NCI-H2196 treated with DMSO at 0.1 percent for 48 hours (cell line): ENCODE results near the gene ETF1.
"Not testable (repeated sequence)": the region's sequence is repeated elsewhere in the genome, so short reads cannot be mapped to it uniquely, and the experiment has no call there.

Experiments used
- DNase-seq: peaks from one replicate; lab custom pipeline; 2025; ENCODE audit not compliant: unreplicated experiment; lab: John Stamatoyannopoulos, UW

Gene ETF1

GRCh38 chr5:138491284-138491648 is 51.8 kb downstream of the ETF1 start:
- no peak for DNase-seq

GRCh38 chr5:138490648-138491283 is 52.3 kb downstream of the ETF1 start:
- DNase-seq, result no peak

GRCh38 chr5:138489683-138490061 is 53.4 kb downstream of the ETF1 start:
- no peak for DNase-seq

GRCh38 chr5:138488481-138488945 is 54.5 kb downstream of the ETF1 start:
- no peak for DNase-seq

- DNase-seq, result no peak
These were observed 60.4 kb downstream of the ETF1 start for GRCh38 chr5:138482638-138483037.

GRCh38 chr5:138476918-138477317 is 66.1 kb downstream of the ETF1 start:
- DNase-seq, result no peak

GRCh38 chr5:138473151-138473550 is 69.9 kb downstream of the ETF1 start:
- DNase-seq, result not testable (repeated sequence)

- DNase-seq, result no peak
These were observed 70.7 kb downstream of the ETF1 start for GRCh38 chr5:138472353-138472752.

- DNase-seq, result no peak
These were observed 72.0 kb downstream of the ETF1 start for GRCh38 chr5:138471052-138471361.

GRCh38 chr5:138470322-138471051 is 72.5 kb downstream of the ETF1 start:
- no peak for DNase-seq

- DNase-seq, result no peak
These were observed 73.3 kb downstream of the ETF1 start for GRCh38 chr5:138469540-138470321.

GRCh38 chr5:138468966-138469539 is 74.0 kb downstream of the ETF1 start:
- DNase-seq, result no peak

- DNase-seq, result no peak
These were observed 74.7 kb downstream of the ETF1 start for GRCh38 chr5:138468133-138468965.

GRCh38 chr5:138467711-138468132 is 75.3 kb downstream of the ETF1 start:
- DNase-seq, result no peak

- no peak for DNase-seq
These were observed 75.9 kb downstream of the ETF1 start for GRCh38 chr5:138466900-138467710.

GRCh38 chr5:138466125-138466899 is 76.7 kb downstream of the ETF1 start:
- DNase-seq, result no peak

- DNase-seq, result peak; percentile 91
These were observed 77.5 kb downstream of the ETF1 start, which contains the start of gene EGR1 for GRCh38 chr5:138465261-138466124. EGR1 (plus strand) TSS chr5:138465479; CDS start chr5:138465762, 283 bp downstream.
